HepG2 (cell line): ENCODE results near the gene NET1. TPM values are rescaled to one million over a fixed set of nuclear protein-coding genes. Genes with fewer than 3 reads are reported as not detected.

Experiments
- polyA plus RNA-seq, 8 experiments: library from polyadenylated mRNA; depleted of rRNA in 3 of 8; stranded (reverse) in 7 of 8; unstranded in 1 of 8; fragments of >200 nt; fragmentation: Illumina TruSeq in 4 of 8; extraction: Trizol in 4 of 8; gene quantifications; 2 replicates each; pipeline versions ENCODE4 v1.2.1 to v1.2.3, GENCODE V29; 2011 to 2016; ENCODE audit warnings: low read depth in 4 of 8, missing spikeins in 1 of 8, mixed read lengths in 1 of 8; ENCODE audit not compliant: insufficient read depth in 1 of 8
- total RNA-seq, 5 experiments: library from RNA; depleted of rRNA; stranded (reverse); fragments of >200 nt; fragmentation: Illumina TruSeq; extraction: Trizol; gene quantifications; 2 replicates each; pipeline ENCODE4 v1.2.3, GENCODE V29; 2016; ENCODE audit warnings: low read depth in 1 of 5

Gene NET1
- total and polyA plus RNA-seq, 2 of the 13 experiments (the other 11 are each of a cell fraction or from before 2014, with no cell fraction given), result 48.1 to 65.8 TPM

Other genes with a start within 250 kb of the NET1 start
- not detected in 2 replicates for gene AKR1C8, start 227.4 kb upstream of the NET1 start, total RNA-seq (2016; rRNA removed; fragmentation: Illumina TruSeq; extraction: Trizol)
- gene AKR1C8, start 227.4 kb upstream of the NET1 start, polyA plus RNA-seq (2011; rRNA removed), result 0.03 and 0.12 TPM in 2 replicates
- gene AKR1C4, start 215.7 kb upstream of the NET1 start, total RNA-seq (2016; rRNA removed; fragmentation: Illumina TruSeq; extraction: Trizol), result 0.18 and 0.28 TPM in 2 replicates
- 1.3 and 1.6 TPM in 2 replicates for gene AKR1C4, start 215.7 kb upstream of the NET1 start, polyA plus RNA-seq (2011; rRNA removed)
- not detected in 2 replicates for gene UCN3, start 47.6 kb upstream of the NET1 start, total RNA-seq (2016; rRNA removed; fragmentation: Illumina TruSeq; extraction: Trizol)
- not detected in 2 replicates for gene UCN3, start 47.6 kb upstream of the NET1 start, polyA plus RNA-seq (2011; rRNA removed)
- 0.07 TPM in 1 of 2 replicates, not detected in the other for gene TUBAL3, start 7.7 kb upstream of the NET1 start, total RNA-seq (2016; rRNA removed; fragmentation: Illumina TruSeq; extraction: Trizol)
- gene TUBAL3, start 7.7 kb upstream of the NET1 start, polyA plus RNA-seq (2011; rRNA removed), result 0.26 and 0.48 TPM in 2 replicates
- gene CALML5, start 87.0 kb downstream of the NET1 start, total RNA-seq (2016; rRNA removed; fragmentation: Illumina TruSeq; extraction: Trizol), result not detected in 2 replicates
- not detected in 2 replicates for gene CALML5, start 87.0 kb downstream of the NET1 start, polyA plus RNA-seq (2011; rRNA removed)
- not detected in 2 replicates for gene CALML3, start 112.4 kb downstream of the NET1 start, total RNA-seq (2016; rRNA removed; fragmentation: Illumina TruSeq; extraction: Trizol)
- not detected in 2 replicates for gene CALML3, start 112.4 kb downstream of the NET1 start, polyA plus RNA-seq (2011; rRNA removed)